Hindlimb muscle (tissue), 1 donor: ENCODE data around the gene TOMM7. TPM values are rescaled to one million over a fixed set of nuclear protein-coding genes. Genes with fewer than 3 reads are reported as not detected.
"Not testable (repeated sequence)": the region's sequence is repeated elsewhere in the genome, so short reads cannot be mapped to it uniquely, and the experiment has no call there.

Experiments
- DNase-seq: peaks from one replicate; pipeline ENCODE4 v3.0.0-alpha.2; 2013
- polyA plus RNA-seq: library from polyadenylated mRNA; unstranded; fragments of 120-200 nt; gene quantifications from one replicate; pipeline ENCODE4 v1.2.1, GENCODE V29; 2013; ENCODE audit not compliant: insufficient read length

TOMM7 gene
- polyA plus RNA-seq, 1 donor, result 882 TPM

DNA sequence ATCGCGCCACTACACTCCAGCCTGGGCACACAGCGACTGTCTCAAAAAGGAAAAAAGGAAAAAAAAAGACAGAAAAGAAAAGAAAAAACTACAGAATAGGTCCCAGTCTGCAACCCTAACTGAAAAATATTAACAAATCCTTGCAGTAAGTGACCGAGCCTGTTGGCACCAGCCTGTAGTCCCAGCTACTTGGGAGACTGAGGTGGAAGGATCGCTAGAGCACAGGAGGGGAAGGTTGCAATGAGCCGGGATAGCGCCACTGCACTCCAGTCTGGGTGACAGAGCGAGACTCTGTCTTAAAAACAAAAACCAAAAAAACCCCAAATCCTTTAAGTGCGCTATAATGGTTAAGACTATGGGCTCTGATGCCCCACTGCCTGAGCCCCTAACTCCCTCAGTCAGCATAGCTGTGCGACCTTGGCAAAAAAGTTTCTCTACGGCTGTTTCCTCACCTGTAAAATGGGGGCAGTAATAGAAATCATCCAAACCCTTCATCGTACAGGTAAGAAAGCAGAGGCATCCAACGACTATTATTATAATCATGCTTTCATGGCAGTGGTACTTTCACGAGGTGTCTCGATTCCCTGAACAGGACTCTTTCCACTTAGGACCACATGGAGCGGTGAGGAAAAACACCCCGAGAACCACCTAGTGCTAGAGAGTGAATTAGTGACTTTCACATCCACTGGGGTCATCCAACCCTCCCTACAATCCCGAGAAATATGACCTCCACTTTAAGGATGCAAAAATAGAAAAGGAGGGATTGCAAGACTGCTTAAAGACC lies 755 bp downstream of the TOMM7 start:
- peak; percentile 8 for DNase-seq

DNA sequence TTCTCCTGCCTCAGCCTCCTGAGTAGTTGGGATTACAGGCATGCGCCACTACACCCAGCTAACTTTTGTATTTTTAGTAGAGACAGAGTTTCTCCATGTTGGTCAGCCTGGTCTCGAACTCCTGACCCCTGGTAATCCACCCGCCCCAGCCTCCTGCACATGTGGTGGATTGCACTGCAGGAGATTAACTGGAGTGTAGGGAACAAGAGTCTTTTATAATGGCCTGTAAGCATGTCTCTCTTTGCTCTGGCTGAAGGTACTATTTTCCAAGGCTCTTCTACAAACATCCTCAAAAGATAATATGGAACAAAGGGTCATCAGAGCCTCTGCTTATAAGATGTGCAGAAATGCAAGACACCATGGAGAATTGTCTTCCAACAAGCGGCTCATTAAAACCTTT lies 3.2 kb downstream of the TOMM7 start:
- DNase-seq, result no peak

DNA sequence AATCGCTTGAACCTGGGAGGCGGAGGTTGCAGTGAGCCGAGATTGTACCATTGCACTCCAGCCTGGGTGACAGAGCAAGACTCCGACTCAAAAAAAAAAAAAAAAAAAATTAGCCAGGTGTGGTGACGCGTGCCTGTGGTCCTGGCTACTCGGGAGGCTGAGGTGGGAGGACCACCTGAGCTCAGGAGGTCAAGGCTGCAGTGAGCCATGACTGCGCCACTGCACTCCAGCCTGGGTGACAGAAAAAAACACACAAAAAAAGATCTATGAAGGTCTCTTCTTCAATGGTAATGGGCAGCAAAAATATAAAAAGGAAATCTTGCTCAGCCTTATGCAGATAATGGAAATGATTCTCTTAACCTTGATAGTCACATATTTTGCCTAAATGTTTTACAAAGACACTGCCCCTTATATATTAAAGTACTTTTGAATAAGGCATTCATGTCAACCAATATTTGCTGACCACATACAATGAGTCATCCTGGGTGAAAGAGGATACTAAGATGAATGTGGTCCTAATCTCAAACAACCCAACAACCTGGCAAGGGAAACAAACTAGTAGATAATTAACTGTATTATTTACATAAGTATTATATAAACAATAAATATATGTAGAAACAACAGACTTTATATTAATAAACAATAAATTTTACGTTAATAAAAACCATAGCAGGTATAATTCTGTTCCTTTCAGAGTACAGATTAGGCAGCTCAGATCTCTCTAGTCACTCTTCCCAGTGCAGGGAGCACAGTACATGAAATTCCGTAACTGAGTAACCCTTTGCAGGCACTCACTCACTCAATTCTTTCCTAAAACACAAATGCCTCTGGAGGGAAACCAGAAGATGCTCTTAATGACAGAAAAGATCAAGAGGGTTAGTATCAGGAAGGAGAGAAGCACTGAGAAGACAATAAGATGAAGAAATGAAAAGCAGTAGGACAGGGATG lies 8.1 kb downstream of the TOMM7 start:
- DNase-seq, result no peak

DNA sequence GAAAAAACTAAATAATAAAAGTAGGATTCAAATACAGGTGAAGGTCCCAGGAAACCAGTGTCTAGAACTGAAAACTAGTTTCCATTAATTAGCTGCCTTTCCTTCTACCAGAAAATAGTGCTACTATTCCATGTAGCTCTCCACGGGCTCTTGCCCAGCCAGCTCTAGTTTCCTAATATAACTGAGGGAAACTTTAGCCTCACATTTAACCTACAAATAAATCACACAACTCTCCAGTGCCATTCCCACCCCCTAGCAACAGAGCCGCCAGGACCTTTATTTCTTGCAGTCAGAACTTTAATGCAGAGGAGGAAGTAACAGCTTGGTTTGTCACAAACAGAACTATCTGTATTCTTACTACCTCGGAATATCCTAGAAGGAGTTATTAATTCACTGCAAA lies 10.3 kb downstream of the TOMM7 start:
- DNase-seq, result no peak

DNA sequence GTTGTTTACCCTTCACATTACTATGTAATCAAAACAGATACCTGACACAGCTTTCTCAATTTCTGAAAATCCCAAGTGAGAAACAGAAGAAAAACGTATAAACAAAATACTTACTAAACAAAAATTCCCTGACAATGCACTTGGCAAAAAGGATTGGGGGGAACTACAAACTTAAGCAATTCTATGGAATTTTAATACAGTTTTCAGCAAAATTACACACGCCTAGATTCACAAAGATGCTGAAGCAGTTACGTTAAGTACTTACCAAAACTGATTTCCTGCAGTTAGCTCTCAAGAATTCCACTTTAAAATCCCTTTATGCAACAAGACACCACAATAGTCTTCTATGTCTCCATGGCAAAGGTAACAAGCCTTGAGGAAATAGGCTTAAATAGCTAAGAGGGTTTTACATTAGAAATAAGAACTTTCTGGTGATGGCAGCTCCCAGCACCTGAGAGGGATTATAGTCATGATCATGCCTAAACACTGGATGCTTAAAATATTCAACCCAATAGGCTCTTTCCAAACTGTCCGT lies 10.8 kb downstream of the TOMM7 start:
- DNase-seq, result no peak

DNA sequence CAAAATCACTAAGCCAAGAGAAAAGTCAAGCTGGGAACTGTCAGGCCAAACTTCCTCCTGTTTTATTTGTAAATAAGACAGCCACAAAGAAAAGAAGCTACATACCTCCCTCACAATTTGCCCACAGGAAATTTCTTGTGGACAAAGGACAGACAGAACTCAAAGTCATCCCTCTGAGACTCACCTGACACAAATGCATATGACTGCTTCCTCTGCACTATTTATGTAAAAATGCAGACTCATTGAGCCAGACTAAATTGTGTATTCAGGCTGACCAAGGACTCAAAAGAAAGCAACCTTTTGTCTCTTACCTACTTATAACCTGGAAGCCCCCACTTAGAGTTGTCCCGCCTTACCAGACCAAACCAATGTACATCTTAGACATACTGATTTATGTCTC lies 11.8 kb downstream of the TOMM7 start:
- no peak for DNase-seq

DNA sequence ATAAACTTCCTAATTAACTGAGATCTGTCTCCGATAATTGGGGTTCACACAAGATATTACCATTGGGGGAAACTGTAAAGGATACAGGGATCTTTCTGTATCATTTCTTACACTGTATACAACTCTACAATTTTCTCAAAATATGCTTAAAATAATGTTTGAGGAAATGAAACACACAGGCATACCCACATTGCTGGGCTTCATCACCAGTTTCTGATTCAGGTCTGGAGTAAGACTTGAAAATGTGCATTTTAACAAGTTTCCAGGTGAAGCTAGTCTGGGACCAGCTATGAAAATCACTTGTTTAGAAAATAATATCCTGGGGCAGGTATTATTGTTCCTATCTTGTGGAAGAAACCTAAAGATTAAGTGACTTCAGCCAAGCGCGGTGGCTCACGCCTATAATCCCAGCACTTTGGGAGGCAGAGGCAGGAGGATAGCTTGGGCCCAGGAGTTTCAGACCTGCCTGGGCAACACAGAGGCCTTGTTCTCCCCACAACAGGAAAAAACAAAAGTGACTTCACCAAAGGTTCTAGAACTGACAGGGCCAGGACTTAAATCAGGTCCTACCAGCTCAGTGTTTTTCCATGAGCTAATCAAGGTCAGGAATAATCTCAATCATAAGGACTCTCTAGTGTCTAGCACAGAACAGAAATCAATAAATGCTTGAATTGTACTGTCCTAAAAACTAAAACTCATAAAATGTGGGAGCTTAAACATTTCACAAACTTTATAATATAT lies 12.6 kb downstream of the TOMM7 start:
- no peak for DNase-seq

DNA sequence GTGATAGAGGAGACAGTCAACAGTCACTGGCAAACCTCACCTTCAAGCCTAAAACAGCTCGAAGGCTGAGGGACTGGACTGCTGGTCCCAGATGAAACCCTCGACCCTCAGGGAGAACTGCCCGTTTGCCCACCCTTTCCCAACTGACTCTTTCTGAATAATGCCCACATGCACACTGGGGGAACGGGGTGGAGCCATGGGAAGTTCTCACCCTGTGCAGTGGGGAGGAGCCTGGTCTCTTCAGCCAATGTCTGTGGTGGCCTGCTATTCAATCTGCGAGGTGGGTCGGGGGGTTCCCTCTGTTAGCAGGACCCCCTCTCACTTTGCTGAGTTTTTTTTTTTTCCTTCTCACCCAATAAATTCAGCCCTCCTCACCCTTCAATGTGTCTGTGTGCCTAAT lies 14.5 kb downstream of the TOMM7 start:
- no peak for DNase-seq

DNA sequence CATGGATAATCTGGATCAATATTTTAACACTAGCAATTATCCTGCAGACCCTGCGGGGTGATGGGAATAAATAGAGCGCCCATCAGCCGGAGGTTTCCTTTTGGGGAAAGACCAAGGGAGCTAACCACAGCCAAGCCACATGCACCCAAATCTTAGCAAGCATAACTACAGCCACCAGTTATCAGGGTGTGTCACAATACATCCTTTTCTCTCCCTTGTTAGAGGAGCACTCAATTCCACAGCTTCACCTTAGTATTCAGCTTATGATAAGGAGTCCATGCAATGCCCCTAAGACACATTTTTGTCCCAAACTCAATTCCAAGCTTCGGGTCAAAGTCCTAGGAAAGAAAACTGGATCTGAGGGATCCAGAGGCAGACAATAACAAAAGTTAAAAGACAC lies 15.9 kb downstream of the TOMM7 start:
- DNase-seq, result no peak

DNA sequence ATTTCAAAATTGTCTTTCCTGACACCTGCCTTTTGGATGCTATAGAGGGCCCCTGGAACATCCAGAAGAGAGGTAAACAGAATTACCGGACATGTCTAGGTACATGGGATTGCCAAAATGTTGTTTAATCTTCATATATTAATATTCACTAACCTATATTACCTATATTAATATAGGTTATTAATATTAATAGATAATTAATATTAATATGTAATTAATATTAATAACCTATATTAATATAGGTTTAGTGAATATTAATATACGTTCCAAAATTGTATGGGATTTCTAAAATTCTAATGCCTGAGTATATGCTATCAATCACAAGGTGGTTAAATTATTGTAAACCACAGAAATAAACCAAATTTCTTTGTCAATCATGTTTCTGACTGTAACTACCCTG lies 17.4 kb downstream of the TOMM7 start:
- no peak for DNase-seq

DNA sequence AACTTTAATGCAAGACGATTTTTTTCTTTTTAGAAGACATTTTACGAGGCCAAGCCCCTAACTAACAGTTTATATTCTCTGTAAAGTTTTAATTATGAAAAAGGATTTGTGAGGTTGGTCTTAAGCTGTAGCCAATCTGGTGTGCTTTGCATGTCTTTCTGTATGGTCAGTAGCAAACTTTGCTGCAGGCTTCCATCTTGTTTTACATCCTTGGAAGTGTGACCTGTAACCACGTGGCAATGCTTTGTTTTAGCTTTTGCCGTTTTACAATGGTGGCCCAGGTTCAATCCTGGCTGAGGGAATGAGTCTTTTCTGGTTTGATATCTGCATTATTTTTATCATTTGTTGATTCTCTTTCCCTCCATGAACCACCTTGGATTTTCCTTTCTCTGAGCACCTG lies 19.8 kb downstream of the TOMM7 start:
- DNase-seq, result not testable (repeated sequence)

DNA sequence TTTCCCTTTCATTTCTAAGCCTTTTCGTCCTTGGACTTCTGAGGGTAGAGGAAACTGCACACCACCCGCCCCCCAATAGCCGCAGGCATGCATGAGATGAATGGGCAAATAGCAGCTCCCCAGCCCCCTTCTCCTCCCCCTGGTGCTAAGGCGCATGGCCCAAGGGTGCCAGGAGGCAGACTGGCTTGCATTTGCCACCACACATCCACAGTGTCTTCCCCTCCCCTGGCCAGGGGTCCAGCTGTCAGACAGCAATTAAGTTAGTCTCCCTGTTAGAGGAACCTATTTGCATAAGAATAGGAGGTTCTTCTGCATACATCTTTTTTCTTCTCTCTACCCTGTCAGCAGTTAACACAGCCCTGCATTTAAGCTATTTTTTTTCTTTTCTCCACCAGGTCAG lies 20.2 kb downstream of the TOMM7 start:
- no peak for DNase-seq

DNA sequence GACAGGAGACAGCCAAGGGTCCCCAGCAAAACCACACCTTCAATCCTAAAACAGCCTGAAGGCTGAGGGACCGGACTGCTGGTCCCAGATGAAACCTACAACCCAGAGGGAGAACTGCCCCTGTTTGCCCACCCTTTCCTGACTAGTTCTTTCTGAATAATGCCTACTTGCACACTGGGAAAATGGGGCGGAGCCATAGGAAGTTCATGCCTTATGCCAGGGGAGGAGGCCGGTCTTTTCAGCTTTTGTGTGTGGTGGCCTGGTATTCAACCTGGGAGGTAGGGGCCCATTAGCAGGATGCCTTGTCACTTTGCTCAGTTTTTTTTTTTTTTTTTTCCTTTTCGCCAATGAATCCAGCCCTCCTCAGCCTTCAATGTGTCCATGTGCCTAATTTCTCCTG lies 20.7 kb downstream of the TOMM7 start:
- DNase-seq, result no peak

DNA sequence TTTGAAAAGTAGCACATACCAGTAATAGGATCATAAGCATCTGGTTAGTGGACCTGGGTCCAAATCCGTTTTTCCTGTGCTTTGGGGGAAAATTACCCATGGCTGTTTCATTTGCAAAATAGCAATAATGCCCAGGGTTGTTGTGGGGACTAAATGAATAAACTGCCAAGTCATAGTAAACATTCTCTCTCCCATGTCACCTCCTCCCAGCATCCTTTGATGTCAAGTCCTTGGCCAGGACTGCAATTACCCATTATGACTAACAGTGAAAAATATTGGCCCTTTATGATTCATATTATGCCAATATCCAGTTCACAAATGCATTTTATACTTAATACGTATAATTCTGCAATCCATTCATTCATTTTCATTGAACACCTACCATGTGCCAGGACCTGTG lies 23.0 kb downstream of the TOMM7 start:
- DNase-seq, result no peak

DNA sequence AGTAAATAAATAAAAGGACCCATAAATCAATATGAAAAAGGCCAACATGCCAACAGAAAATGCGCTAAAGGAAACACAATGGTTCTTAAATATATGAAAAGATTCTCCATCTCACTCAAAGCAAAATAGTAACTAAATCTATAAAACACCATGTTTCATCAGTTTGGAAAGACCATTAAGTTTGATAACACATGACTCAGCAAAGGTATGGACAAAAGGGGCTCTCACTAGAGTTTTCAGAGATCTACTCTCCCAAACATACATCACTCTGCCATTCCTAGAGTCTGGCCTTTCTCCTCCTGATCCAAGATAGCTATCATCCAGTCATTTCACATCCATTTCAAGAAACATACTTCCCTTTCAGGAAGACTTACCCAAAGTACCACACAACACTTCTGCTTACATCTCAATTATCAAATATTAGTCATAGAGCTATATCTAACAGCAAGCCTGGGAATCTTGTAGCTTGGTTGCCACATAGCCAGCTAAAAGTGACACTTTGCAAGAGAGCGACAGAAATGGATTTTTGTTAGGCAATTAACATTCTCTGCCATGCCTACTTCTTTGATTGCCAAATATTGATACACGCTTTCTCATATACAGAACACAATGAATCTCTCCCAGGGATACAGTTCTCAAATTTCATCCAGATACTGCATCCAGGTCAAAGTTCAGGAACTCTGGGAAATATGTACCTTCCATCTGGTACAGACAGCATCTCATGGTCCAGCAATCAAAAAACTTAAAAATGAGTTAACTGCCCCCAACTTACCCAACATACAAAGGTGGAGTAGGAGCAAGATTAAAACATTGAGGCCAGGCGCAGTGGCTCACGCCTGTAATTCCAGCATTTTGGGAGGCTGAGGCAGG lies 28.8 kb downstream of the TOMM7 start:
- DNase-seq, result no peak

DNA sequence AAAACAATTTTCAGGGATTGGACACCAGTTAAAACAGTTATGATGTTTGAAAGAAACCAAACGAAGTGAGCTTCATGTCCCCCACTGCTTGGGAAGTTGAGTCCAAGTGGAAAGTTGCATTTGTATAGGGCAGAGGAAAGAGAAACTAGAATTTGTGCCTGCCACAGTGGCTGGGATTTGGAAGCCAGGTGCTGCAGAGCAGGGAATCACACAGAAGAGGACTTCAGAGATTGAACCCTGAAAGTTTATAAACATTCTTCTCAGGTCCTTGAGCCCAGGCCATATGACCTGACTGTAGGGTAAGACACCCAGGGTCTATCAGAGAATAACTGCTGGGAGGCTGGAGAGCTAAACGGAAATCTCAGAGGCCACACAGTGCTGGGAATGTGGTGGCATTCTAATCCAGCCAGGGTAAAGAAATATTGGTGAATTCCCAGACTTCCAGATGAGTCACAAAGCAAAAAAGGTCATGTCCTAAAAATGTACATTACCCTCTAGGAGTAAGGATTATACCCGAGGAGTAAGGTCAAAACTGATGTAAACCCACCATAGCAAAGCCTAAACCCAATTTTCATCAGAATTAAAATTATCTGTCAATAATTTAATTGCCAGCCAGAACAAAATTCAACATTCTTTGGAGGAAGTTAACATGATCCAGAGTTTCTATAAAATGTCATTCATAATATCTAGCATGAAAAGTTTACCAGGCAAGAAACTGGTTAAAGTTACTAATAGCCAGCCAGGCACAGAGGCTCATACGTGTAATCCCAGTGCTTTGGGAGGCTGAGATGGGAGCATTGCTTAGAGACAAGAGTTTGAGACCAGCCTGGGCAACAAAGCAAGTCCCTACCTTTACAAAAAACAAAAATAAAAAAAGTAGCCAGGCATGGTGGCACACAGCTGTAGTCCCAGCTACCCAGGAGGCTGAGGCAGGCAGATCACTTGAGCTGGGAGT lies 31.2 kb downstream of the TOMM7 start:
- no peak for DNase-seq

DNA sequence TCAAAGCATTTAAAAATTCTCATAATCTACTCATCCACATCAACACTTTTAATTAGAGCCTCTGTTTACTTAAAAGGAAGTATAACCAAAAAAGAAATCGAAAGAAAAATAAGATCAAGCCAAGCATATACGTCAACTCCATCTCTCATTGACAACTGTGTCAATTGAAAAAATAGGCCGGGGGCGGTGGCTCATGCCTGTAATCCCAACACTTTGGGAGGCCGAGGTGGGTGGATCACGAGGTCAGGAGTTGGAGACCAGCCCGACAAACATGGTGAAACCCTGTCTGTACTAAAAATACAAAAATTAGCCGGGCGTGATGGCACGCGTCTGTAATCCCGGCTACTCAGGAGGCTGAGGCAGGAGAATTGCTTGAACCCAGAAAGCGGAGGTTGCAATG lies 32.0 kb downstream of the TOMM7 start:
- DNase-seq, result not testable (repeated sequence)

DNA sequence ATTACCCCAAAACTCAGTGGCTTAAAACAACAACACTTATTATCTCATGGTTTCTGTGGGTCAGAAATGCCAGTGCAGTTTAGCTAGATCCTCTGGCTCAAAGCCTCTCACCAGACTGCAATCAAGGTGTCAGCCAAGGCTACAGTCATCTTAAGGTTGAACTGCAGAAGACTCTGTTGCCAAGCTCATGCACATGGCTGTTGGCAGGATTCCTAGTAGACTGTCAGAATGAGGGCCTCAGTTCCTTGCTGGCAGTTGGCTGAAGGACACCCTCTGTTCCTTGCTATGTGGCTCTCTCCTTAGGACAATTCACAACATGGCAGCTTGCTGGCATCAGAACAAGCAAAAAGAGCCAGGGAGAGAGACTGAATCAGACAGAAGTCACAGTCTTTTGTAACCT lies 34.7 kb downstream of the TOMM7 start:
- DNase-seq, result no peak

DNA sequence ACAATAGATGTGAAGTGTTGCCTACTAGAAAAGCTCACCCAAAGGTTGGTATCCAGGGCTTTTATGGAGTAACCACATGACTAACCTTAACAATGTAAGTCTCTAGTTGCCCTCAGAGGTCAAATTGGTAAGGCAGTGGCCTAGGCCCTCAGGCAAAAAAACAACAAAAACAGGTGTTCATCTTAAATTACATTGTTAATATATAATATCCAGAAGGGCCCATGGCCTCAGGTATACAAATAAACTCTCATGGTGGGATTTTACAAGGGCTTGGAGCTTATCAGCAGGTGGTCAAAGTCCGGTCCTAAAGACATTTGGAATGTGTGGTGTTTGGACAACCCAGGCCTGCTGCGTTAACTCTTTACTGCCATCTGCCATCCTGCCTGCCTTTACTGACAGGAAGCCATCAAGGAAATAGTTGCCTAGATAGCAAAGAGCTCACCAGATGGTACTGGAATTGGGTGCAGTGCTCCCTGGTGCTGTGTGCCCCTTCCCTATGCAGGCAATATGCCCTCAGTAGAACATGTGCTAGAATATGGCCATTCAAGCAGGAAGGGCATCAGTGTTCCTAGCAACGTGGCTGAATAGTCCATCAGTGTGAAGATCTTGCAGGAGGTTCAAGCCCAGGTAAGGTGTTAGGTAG lies 36.2 kb downstream of the TOMM7 start:
- no peak for DNase-seq

DNA sequence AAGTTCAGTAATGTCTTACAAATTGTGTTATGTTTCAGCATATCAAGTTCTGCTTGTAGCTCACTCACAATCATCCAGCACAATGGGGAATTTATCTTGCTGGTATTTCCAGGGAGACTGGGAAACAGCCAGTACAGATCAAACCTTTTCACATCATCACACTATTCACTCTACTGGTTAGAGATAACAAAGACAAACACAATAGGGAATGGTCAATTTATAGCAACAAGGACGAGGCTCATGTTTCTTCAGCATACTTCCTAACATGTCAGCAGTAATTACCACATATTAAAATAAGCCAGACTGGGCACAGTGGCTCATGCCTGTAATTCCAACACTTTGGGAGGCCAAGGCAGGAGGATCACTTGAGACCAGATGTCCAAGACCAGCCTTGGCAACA lies 38.3 kb downstream of the TOMM7 start:
- DNase-seq, result no peak
